NCI-H524 treated with DMSO at 0.1 percent for 48 hours (cell line): ENCODE results near the gene PCMT1.
"Not testable (repeated sequence)": the region's sequence is repeated elsewhere in the genome, so short reads cannot be mapped to it uniquely, and the experiment has no call there.

Experiments used
- DNase-seq: peaks from one replicate; lab custom pipeline; 2025; lab: John Stamatoyannopoulos, UW

The PCMT1 gene

DNA sequence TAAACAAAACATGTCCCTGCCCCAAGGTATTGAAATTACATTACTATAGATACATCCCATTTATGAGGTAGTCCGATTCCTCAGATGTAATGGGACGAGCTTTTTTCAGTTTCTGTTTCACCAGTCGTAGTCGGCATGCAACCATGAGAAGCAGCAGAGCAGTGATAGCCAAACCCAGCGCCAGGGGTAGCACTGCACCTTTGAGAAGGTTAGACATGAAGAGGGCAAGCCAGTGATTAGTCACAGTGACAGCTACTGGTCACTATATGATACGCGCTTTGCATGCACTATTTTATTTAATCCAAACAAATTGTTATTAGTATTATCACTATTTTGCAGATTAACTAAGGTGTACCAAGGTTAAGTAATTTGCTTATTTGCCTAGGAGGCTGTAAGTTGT lies 71.0 kb downstream of the PCMT1 start:
- no peak for DNase-seq

- DNase-seq, result no peak
Observed at GRCh38 chr6:149821492-149821891, 72.0 kb downstream of the PCMT1 start.

- no peak for DNase-seq
Observed at GRCh38 chr6:149823013-149823412, 73.5 kb downstream of the PCMT1 start.

DNA sequence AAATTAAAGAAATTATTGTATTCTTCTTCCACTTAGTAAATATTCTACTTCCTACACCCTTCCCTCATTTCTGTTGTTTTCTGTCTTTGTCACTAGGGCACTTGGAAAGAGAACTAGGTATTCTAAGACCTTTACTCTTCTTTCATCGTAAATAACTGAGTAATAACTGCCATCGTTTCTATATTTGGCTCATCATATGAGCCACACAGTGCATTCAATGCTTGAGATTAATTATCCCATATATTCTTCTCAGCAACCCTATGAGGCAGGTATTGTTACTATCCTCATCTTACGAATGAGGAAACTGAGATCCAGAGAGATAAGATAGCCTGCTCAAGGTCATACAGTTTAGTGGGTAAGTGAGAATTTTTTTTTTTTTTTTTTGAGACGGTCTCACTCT lies 75.8 kb downstream of the PCMT1 start:
- DNase-seq, result no peak

DNA sequence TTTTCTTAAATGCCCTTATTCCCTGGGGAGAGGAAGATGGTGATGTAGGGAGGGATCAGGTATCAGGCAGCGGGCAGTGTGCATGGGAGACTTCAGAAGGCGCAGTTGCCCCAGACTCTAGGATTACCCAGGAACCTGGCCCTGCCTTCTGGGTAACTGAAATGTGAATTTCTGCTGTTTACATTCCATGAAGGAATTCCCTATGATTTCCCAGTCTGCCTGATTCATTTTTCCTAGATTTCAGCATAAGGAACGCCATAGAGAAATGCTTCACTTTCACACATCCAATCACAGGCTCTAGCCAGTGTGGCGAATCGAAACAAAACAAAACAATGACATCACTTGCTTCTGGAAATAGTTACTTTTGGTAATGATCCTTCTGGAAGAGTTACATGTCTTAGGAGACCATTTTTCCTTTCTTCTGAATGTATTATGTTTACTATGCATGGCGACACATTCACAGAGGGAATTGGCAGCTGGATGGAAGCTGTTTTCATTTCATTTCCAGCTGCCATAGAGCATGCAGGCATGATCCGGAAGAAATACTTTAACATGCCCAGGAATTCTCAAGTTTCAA lies 81.3 kb downstream of the PCMT1 start:
- no peak for DNase-seq

DNA sequence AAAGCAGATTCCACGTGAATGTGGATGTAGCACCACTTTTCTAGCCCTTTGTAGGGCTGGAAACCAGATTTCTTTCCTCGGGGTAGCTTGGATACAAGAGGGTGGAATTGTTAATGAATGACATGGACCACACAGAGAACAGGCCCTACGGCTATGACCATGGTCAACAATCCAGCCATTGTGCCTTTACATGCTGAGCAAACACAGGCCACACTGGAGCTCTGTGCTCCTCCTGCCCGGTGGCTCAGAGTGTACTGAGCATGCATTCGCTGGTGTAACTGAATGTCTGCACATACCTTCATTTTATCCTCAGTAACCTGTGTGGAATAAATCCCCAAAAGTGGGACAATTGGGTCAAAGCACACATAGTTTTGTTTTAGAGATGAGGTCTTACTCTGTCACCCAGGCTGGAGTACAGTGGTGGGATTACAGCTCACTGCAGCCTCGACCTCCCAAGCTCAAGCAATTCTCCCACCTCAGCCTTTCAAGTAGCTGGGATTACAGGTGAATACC lies 81.8 kb downstream of the PCMT1 start:
- no peak for DNase-seq

GRCh38 chr6:149833651-149834050 lies 84.1 kb downstream of the PCMT1 start:
- DNase-seq, result no peak

- DNase-seq, result peak; percentile 23
Observed at GRCh38 chr6:149834513-149835481, 85.3 kb downstream of the PCMT1 start.

DNA sequence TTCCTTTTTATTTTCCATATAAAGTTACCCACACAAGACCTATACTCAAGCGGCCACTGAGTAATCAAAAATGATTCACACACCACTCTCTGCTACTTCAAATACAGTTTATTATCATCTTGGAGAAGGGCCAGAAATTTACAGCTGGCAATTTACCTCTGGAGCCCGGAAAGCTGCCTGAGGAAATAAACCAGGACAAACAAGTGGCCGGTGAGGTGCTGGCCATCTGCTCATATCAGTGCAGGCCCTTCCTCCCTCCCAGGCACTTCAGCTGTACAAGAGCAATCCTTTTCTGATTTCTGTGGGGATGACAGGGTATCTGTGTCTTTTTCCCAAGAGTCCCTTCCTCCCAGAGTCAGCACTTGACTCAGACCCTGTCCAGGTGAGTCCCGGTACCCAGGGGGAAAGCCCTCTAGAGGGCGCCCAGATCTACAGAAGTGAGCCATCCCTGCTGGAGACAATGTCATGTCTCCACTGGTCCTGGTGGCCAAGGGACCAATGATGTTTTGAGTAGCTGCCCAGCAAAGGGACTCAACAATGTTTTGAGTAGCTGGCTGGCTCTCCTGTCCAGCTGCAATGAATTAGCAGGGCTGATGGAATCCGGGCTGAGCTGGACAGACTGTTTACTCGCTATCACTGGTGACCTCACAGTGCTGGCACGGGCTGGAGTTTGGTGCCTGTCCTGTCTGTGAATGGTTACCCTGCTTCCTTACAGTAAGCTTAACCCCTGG lies 91.0 kb downstream of the PCMT1 start:
- DNase-seq, result peak; percentile 97

DNA sequence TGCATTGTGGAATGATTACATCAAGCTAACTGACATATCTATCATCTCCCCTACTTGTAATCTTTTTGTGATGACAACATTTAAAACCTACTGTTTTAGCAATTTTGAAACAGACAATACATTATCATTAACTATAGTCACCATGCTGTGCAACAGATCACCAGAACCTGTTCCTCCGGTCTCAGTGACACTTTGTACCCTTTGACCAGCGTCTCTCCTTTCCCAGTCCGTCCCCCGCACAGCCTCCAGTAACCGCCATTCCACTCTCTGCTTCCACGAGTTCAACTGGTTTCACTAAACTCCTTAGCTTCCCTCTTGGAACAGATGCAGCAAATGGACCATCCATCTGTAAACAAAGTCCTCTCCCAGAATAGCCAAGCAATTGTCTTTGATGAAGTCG lies 92.8 kb downstream of the PCMT1 start:
- no peak for DNase-seq

GRCh38 chr6:149843051-149843633 lies 93.6 kb downstream of the PCMT1 start:
- no peak for DNase-seq

DNA sequence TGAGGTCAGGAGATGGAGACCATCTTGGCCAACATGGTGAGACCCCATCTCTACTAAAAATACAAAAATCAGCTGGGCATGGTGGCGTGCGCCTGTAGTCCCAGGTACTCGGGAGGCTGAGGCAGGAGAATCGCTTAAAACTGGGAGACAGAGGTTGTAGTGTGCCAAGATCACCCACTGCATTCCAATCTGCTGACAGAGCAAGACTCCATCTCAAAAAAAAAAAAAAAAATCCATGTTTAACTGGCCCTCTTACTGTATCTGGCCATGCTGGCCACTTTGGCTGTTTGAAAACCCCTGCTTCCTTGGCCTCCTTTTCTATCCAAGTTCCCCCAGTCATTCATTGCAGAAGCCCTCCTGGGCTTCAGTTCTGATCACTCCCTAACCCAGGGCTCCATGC lies 94.5 kb downstream of the PCMT1 start:
- not testable (repeated sequence) for DNase-seq

DNA sequence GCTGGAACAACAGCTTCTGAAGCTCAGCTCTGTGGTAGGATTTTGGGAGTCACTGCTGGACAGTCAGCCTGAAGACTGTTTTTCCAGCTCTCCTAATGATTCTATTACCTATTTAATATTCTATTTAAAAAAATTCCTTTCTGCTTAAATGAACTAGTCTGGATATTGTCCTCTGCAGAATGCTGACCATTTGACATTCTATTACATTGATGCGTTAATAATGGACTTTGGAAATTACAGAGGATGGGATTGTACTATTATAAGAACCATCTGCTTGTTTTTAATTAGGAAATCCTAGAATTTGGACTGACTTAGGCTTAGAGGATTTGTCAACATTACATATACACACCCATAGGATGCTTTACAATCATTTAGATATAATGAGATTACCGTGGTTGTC lies 94.9 kb downstream of the PCMT1 start:
- peak; percentile 47 for DNase-seq

GRCh38 chr6:149845549-149845948 lies 96.0 kb downstream of the PCMT1 start:
- DNase-seq, result no peak

GRCh38 chr6:149846321-149846720 lies 96.8 kb downstream of the PCMT1 start:
- peak; percentile 48 for DNase-seq

DNA sequence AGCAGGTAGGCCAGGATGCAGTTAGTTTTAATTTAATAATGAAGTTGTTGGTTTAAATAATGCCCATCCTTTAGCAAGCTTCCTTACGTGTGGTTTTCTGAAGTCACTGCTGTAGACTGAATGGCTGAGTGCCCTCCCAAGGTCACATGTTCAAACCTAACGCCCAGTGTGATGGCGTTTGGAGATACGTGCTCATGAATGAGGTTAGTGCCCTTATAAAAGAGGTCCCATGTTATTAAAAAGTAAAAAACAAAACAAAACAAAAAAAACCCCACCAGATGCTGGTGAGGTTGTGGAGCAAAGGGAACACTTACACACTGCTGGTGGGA lies 98.4 kb downstream of the PCMT1 start:
- no peak for DNase-seq

DNA sequence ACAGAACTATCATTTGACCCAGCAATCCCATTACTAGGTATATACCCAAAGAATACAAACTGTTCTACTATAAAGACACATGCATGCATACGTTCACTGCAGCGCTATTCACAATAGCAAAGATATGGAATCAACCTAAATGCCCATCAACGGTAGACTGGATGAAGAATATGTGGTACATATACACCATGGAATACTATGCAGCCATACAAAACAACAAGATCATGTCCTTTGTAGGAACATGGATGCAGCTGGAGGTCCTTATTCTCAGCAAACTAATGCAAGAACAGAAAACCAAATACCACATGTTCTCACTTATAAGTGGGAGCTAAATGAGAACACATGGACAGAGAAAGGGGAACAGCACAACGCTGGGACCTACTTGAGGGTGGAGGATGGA lies 98.8 kb downstream of the PCMT1 start:
- DNase-seq, result not testable (repeated sequence)

GRCh38 chr6:149851461-149852110 lies 102.0 kb downstream of the PCMT1 start:
- no peak for DNase-seq

GRCh38 chr6:149852180-149852579 lies 102.6 kb downstream of the PCMT1 start:
- DNase-seq, result no peak

- no peak for DNase-seq
Observed at GRCh38 chr6:149852881-149853280, 103.3 kb downstream of the PCMT1 start.

GRCh38 chr6:149854017-149854416 lies 104.5 kb downstream of the PCMT1 start:
- not testable (repeated sequence) for DNase-seq

GRCh38 chr6:149854532-149854931 lies 105.0 kb downstream of the PCMT1 start:
- no peak for DNase-seq
